GM12864 (cell line): ENCODE data around the gene LZTS3.
A peak's percentile ranks its signal among the peaks of the same experiment; 100 is the strongest.
"Not testable (repeated sequence)": the region's sequence is repeated elsewhere in the genome, so short reads cannot be mapped to it uniquely, and the experiment has no call there.

ENCODE experiments used
- DNase-seq: peaks from one replicate; pipeline ENCODE4 v3.0.0-alpha.2; 2011; ENCODE audit warnings: low read depth
- H3K4me3 ChIP-seq: 2 replicates; pipeline ENCODE4 v1.5.1; 2011; ENCODE audit warnings: mild to moderate bottlenecking, low read depth, low read length, control low read depth
- TF ChIP-seq, protein P1 (sequence below): IDR thresholded peaks from 2 replicates; pipeline ENCODE4 v1.5.1; 2011; ENCODE audit warnings: low read depth, mild to moderate bottlenecking, moderate library complexity, low read length, control low read depth, inconsistent platforms; ENCODE audit errors: missing control alignments

Gene LZTS3

GRCh38 chr20:3121271-3121911 lies 52.0 kb downstream of the LZTS3 start:
- H3K4me3 ChIP-seq: no peak overlapping the region
- no peak for DNase-seq
- TF ChIP-seq, protein P1, sequence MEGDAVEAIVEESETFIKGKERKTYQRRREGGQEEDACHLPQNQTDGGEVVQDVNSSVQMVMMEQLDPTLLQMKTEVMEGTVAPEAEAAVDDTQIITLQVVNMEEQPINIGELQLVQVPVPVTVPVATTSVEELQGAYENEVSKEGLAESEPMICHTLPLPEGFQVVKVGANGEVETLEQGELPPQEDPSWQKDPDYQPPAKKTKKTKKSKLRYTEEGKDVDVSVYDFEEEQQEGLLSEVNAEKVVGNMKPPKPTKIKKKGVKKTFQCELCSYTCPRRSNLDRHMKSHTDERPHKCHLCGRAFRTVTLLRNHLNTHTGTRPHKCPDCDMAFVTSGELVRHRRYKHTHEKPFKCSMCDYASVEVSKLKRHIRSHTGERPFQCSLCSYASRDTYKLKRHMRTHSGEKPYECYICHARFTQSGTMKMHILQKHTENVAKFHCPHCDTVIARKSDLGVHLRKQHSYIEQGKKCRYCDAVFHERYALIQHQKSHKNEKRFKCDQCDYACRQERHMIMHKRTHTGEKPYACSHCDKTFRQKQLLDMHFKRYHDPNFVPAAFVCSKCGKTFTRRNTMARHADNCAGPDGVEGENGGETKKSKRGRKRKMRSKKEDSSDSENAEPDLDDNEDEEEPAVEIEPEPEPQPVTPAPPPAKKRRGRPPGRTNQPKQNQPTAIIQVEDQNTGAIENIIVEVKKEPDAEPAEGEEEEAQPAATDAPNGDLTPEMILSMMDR: no peak

GRCh38 chr20:3119044-3119443 lies 54.3 kb downstream of the LZTS3 start:
- TF ChIP-seq, protein P1: no peak
- no peak overlapping the region for H3K4me3 ChIP-seq
- no peak for DNase-seq

GRCh38 chr20:3117839-3118379 lies 55.4 kb downstream of the LZTS3 start:
- DNase-seq, H3K4me3 ChIP-seq: not testable (repeated sequence)
- TF ChIP-seq, protein P1: peak; percentile 36

DNA sequence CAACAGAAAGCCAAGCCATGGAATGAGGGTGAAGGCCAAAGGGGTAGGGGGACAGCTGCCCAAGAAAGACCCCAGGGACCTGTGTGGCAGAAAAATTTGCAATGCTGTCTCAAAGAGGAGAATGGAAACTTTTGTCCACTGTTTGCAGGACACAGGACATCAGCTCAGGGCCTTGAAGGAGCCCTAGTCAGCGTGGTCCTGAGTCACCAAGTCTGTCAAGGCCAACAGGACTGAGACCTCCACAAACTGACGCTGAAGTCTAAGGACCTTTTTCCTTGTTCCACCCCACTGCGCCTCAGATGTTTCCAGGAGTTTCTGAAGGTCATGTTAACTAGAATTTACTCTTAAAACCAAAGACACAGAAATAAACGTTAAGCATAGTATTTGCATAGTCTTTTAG lies 57.0 kb downstream of the LZTS3 start:
- no peak overlapping the region for H3K4me3 ChIP-seq
- TF ChIP-seq, protein P1: no peak
- DNase-seq: no peak

GRCh38 chr20:3115190-3116107 lies 57.9 kb downstream of the LZTS3 start:
- TF ChIP-seq, protein P1: peak; percentile 77
- no peak for DNase-seq
- H3K4me3 ChIP-seq: no peak overlapping the region
